Activated naive CD8-positive, alpha-beta T cell treated with anti-CD3 and anti-CD28 coated beads, Interleukin-2, amount 50 U/mL, for 24 hours (primary cell): ENCODE results near the gene SFXN3.

Source experiments
- ATAC-seq: fragments of 150-1000 bp; cut with Tn5 transposase; one replicate; pipeline ENCODE4 v1.10.0; 2021
- DNase-seq: peaks from one replicate; pipeline ENCODE4 v3.0.0; 2021
- H3K27ac Mint-ChIP-seq: one replicate; pipeline ENCODE4 v1.8.0; 2021; ENCODE audit warnings: mild to moderate bottlenecking, mixed read lengths
- H3K27me3 Mint-ChIP-seq: one replicate; pipeline ENCODE4 v1.8.0; 2021; ENCODE audit warnings: mixed read lengths
- H3K36me3 Mint-ChIP-seq: one replicate; pipeline ENCODE4 v1.8.0; 2021; ENCODE audit warnings: low read depth, mixed read lengths
- H3K4me1 Mint-ChIP-seq: one replicate; pipeline ENCODE4 v1.8.0; 2021; ENCODE audit warnings: mixed read lengths
- H3K4me3 Mint-ChIP-seq: one replicate; pipeline ENCODE4 v1.8.0; 2021; ENCODE audit warnings: mild to moderate bottlenecking, moderate library complexity, mixed read lengths
- H3K9me3 Mint-ChIP-seq: one replicate; pipeline ENCODE4 v1.8.0; 2021; ENCODE audit warnings: mixed read lengths

The SFXN3 gene

DNA sequence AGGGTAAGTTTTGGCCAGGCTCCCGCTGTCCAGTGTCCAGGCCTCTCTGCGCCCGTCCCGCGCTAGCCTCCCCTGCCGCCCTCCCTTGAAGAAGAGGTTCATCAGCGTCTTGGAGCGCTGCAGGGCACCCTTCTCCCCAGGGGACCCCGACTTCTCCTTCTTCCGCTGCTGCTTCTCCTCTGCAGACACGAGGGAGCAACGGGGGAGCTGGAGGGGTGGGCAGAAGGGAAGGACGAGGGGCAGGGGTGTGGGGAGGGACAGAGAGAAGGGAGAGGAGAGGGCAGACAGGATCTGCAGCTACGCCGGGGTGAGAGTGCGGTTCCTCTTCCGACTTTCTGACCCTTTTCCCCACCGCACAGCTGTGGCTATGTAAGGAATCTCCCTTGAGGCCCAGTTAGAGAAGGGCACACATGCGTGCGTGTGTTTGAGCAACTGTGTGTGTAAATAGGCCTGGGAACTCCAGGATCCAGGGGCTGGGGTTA is 12.9 kb upstream of the SFXN3 start:
- H3K4me3 Mint-ChIP-seq: no peak overlapping the region
- no peak for ATAC-seq
- no peak overlapping the region for H3K27ac Mint-ChIP-seq
- H3K36me3 Mint-ChIP-seq: no peaks in the 10 kb centered on the region
- H3K27me3 Mint-ChIP-seq: peaks cover 47% of the 10 kb centered on the region
- no peaks in the 10 kb centered on the region for H3K9me3 Mint-ChIP-seq
- DNase-seq: no peak
- peaks cover 27% of the 10 kb centered on the region for H3K4me1 Mint-ChIP-seq

DNA sequence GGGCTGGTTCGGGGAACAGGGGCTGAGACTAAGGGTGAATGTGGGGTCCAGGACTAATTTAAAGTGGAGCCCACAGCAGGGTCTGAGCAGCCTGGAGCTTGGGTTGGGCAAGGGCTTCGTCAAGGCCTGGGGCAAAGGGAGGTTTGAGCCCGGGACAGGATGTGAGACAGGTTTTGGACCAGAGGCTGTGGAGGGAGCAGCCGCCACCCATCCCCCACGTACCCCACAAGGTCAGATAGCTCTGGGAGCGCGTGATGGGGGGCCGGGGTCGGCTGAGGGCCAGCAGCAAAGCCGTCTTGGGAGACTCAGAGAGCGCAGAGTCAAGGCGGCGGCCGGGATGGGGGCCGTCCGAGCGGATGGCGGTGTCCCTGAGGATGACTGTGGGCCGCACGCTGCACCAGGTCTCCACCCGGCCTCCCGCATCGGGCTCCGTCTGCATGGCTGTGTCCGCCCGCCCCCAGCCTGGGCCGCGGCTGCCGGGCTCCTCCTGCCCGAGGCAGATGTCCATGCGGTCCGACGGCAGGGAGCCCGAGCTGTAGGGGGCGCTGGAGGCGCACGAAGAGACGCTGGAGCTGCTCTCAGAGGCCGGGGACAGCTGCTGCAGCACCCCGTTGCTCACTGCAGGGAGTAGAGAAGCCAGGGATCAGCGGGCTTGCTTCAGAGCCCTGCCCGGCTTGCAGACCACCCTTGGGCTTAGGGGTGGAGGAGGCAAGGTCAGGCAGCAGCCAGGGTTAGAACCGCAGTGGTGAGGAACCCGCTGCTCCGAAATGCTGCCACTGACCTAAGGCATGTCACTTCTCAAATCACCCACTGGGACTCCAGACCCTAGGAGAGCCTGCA is 12.2 kb upstream of the SFXN3 start:
- Mint-ChIP-seq H3K4me3 (no peak overlapping the region), H3K9me3 (no peaks in the 10 kb centered on the region), H3K27ac (no peak overlapping the region), H3K36me3 (no peaks in the 10 kb centered on the region), H3K4me1 (peaks cover 22% of the 10 kb centered on the region), H3K27me3 (peaks cover 42% of the 10 kb centered on the region)
- ATAC-seq (peak; percentile 72), DNase-seq (peak; percentile 91)

DNA sequence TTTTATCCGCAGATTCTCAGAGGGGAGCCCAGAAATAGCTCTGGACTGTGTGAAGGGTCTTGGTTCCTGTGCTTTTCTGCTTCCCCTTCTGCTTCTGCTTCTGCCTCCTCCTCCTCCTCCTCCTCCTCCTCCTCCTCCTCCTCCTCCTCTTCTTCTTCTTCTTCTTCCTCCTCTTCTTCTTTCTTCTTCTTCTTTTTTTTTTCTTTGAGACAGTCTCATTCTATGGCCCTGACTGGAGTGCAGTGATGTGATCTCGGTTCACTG is 11.7 kb upstream of the SFXN3 start:
- no peaks in the 10 kb centered on the region for H3K36me3 Mint-ChIP-seq
- H3K4me1 Mint-ChIP-seq: peaks cover 18% of the 10 kb centered on the region
- no peak overlapping the region for H3K27ac Mint-ChIP-seq
- H3K4me3 Mint-ChIP-seq: no peak overlapping the region
- ATAC-seq (no peak), DNase-seq (no peak)
- H3K9me3 Mint-ChIP-seq: no peaks in the 10 kb centered on the region
- peaks cover 39% of the 10 kb centered on the region for H3K27me3 Mint-ChIP-seq

- H3K27me3 Mint-ChIP-seq: peaks cover 35% of the 10 kb centered on the region
- ATAC-seq: no peak
- no peaks in the 10 kb centered on the region for H3K36me3 Mint-ChIP-seq
- no peaks in the 10 kb centered on the region for H3K9me3 Mint-ChIP-seq
- H3K4me1 Mint-ChIP-seq: peaks cover 7% of the 10 kb centered on the region
- no peak for DNase-seq
- no peak overlapping the region for H3K27ac Mint-ChIP-seq
- H3K4me3 Mint-ChIP-seq: no peak overlapping the region
Observed at GRCh38 chr10:101020427-101021075, 10.5 kb upstream of the SFXN3 start.

GRCh38 chr10:101021239-101021638 is 9.8 kb upstream of the SFXN3 start:
- H3K4me1 Mint-ChIP-seq: peaks cover 7% of the 10 kb centered on the region
- no peaks in the 10 kb centered on the region for H3K36me3 Mint-ChIP-seq
- H3K27ac Mint-ChIP-seq: no peak overlapping the region
- H3K4me3 Mint-ChIP-seq: no peak overlapping the region
- peaks cover 35% of the 10 kb centered on the region for H3K27me3 Mint-ChIP-seq
- no peaks in the 10 kb centered on the region for H3K9me3 Mint-ChIP-seq
- ATAC-seq: no peak
- DNase-seq: no peak

- H3K27me3 Mint-ChIP-seq: peaks cover 29% of the 10 kb centered on the region
- no peaks in the 10 kb centered on the region for H3K9me3 Mint-ChIP-seq
- no peak overlapping the region for H3K27ac Mint-ChIP-seq
- ATAC-seq: no peak
- H3K4me1 Mint-ChIP-seq: peaks cover 7% of the 10 kb centered on the region
- DNase-seq: no peak
- H3K36me3 Mint-ChIP-seq: no peaks in the 10 kb centered on the region
- H3K4me3 Mint-ChIP-seq: no peak overlapping the region
Observed at GRCh38 chr10:101021692-101022251, 9.3 kb upstream of the SFXN3 start.

- ATAC-seq (no peak), DNase-seq (no peak)
- Mint-ChIP-seq H3K27ac (no peak overlapping the region), H3K9me3 (no peaks in the 10 kb centered on the region), H3K27me3 (peaks cover 20% of the 10 kb centered on the region), H3K36me3 (no peaks in the 10 kb centered on the region), H3K4me1 (peaks cover 6% of the 10 kb centered on the region), H3K4me3 (no peak overlapping the region)
Observed at GRCh38 chr10:101022967-101023705, 7.9 kb upstream of the SFXN3 start.

DNA sequence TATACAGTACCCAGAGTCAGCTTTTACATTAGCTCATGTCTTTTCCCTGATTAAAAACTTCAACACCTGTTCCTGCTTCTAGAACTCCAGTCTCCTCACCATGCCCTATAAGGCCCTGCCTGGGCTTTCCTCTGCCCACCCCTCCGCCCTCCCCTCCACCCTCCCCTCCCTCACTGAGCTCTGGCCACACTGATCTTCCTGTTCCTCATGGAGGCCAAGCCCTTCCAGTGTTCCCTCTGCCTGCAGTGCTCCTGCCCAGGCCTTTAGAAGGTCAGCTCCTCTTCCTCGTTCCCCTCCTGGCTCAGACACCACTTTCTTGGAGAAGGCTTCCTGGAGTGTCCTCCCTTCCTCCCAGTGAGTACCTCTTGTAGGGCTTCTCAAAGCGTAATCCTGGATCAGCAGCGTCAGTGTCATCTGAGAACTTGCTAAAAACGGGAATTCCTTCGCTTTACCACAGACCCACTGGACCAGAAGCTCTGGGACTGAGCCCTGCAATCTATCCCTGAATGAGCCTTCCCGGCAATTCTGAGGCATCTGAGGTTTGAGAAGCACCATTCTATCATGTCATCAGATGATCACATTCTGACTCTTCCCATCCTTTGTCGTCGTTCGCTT is 3.8 kb upstream of the SFXN3 start:
- no peak overlapping the region for H3K27ac Mint-ChIP-seq
- H3K4me1 Mint-ChIP-seq: peaks cover 9% of the 10 kb centered on the region
- H3K9me3 Mint-ChIP-seq: no peaks in the 10 kb centered on the region
- DNase-seq (no peak), ATAC-seq (no peak)
- H3K27me3 Mint-ChIP-seq: no peaks in the 10 kb centered on the region
- H3K4me3 Mint-ChIP-seq: no peak overlapping the region
- H3K36me3 Mint-ChIP-seq: no peaks in the 10 kb centered on the region

- Mint-ChIP-seq H3K36me3 (no peaks in the 10 kb centered on the region), H3K27me3 (no peaks in the 10 kb centered on the region)
Observed at GRCh38 chr10:101028446-101029337, 2.3 kb upstream of the SFXN3 start.

DNA sequence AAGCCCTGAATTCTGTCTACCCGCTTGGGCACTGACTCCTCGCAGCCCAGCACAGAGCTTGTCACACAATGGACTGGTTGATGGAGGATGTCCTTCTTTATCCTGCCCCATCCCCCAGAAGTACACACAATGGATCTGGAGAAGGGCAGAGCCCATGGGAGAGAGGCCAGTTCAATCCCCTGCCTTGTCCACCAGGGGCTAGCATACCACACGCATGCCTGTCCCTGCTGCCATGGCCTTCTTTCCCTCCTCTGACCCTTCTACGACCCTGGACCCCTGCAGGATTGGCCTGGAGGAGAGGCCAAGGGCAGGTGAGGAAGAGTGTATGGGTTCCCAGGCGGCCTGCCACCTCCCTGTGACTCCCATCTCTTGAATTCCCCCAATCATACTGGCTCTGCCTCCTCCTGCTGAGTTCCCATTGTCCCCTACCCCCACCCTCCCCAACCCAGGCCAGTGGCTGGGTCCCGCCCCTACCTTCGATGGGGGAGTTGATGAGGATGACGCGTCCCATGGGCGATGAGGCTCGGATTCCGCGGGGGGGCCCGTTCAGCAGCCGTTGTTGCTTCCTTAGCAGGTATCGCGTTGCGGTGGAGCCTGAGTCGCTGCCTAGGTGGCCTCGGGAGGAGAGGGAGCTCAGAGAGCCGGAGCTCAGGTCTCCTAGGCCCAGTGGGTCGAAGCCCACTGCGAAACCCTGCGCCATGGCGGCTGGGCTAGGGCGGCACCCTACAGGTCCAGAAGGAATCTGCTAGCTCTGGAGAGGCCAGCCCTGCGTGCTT is 1.3 kb upstream of the SFXN3 start:
- peaks cover 27% of the 10 kb centered on the region for H3K4me1 Mint-ChIP-seq
- ATAC-seq (no peak), DNase-seq (no peak)
- H3K9me3 Mint-ChIP-seq: no peaks in the 10 kb centered on the region
- no peak overlapping the region for H3K27ac Mint-ChIP-seq
- no peaks in the 10 kb centered on the region for H3K36me3 Mint-ChIP-seq
- no peaks in the 10 kb centered on the region for H3K27me3 Mint-ChIP-seq
- H3K4me3 Mint-ChIP-seq: no peak overlapping the region

More at GRCh38 chr10:101028446-101029337, 2.3 kb upstream of the SFXN3 start:
- Mint-ChIP-seq H3K9me3 (no peaks in the 10 kb centered on the region), H3K27ac (no peak overlapping the region), H3K4me3 (no peak overlapping the region), H3K4me1 (peaks cover 24% of the 10 kb centered on the region)
- ATAC-seq (no peak), DNase-seq (no peak)

DNA sequence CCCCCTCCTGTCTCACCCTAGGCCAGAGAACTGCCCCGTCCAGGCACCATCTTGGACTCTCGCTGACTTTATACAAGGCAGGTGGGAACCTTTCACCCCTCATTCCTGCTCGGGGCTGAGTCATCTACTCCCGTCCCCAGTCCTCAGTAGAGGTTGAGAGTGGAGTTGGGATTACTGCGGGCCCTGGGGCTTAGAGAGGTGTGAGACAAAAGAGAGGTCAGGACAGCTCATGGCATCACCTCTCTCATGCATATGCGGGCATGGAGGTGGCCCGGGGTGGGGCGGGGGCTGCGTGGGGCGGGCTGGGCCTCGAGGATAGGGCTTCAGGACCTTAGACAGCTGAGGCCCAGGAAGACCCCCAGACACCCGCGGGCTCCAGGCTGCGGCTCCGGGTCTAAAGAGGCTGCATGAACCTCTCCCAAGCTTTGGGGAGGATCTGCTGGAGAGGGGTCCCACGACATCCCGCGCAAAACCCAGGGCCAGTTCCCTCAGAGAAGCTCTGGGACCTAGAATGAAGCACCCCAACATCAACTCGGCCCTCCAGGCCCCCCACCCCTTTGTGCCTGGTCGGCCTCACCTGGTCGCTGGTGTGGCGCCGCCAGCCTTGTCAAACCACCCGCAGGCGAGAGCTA is 422 bp upstream of the SFXN3 start:
- H3K27ac Mint-ChIP-seq: peak overlapping the region; percentile 93

GRCh38 chr10:101031796-101032636 is 982 bp downstream of the SFXN3 start:
- H3K36me3 Mint-ChIP-seq: peaks cover 2% of the 10 kb centered on the region
- H3K9me3 Mint-ChIP-seq: no peaks in the 10 kb centered on the region
- peak overlapping the region; percentile 83 for H3K4me3 Mint-ChIP-seq
- H3K4me1 Mint-ChIP-seq: peaks cover 27% of the 10 kb centered on the region
- peak; percentile 76 for DNase-seq
- peak; percentile 44 for ATAC-seq
- peak overlapping the region; percentile 93 for H3K27ac Mint-ChIP-seq
- no peaks in the 10 kb centered on the region for H3K27me3 Mint-ChIP-seq

More for the DNA sequence above, 422 bp upstream of the SFXN3 start:
- no peaks in the 10 kb centered on the region for H3K27me3 Mint-ChIP-seq
- peaks cover 27% of the 10 kb centered on the region for H3K4me1 Mint-ChIP-seq
- DNase-seq: no peak
- no peaks in the 10 kb centered on the region for H3K9me3 Mint-ChIP-seq
- peak overlapping the region; percentile 83 for H3K4me3 Mint-ChIP-seq
- no peaks in the 10 kb centered on the region for H3K36me3 Mint-ChIP-seq
- ATAC-seq: no peak
